ENCODE data around the gene PLXNB1.
A peak's percentile ranks its signal among the peaks of the same experiment; 100 is the strongest.

PLXNB1 gene

DNA sequence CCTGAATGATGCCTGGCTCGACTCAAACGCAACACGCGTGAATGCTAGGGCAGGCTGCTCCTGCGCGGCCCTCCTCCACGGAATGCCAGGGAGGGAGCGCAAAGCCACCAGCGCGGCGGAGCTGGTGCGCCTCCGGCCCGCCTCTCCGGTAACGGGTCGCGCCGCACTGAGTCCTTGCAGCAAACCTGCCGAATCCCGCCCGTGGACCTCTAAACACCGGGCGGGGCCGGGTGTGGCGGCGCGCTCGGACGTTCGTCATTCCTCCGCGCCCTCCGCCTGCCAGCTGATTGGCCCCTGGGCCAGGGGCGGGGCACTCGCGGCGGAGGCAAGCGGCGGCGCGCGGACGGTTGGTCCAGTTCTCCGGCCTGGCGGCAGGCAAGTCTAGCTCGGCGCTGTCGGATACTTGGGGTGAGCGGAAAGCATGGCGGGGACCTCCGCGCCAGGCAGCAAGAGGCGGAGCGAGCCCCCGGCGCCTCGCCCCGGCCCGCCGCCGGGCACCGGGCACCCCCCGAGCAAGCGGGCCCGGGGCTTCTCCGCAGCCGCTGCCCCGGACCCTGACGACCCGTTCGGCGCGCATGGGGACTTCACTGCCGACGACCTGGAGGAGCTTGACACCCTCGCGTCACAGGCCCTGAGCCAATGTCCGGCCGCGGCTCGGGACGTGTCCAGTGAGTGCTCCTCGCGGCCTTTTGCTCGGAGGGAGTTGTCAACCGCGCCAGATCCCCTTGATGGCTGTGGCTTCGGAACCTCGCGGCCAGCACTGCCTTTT, 16.7 kb upstream of the PLXNB1 start, which contains the start of gene ATRIP:
TSS of gene ATRIP (plus strand) at position 313 of the 769 bp plus-strand sequence. CDS start at position 422, 109 bp downstream.
- TF ChIP-seq, protein P1, sequence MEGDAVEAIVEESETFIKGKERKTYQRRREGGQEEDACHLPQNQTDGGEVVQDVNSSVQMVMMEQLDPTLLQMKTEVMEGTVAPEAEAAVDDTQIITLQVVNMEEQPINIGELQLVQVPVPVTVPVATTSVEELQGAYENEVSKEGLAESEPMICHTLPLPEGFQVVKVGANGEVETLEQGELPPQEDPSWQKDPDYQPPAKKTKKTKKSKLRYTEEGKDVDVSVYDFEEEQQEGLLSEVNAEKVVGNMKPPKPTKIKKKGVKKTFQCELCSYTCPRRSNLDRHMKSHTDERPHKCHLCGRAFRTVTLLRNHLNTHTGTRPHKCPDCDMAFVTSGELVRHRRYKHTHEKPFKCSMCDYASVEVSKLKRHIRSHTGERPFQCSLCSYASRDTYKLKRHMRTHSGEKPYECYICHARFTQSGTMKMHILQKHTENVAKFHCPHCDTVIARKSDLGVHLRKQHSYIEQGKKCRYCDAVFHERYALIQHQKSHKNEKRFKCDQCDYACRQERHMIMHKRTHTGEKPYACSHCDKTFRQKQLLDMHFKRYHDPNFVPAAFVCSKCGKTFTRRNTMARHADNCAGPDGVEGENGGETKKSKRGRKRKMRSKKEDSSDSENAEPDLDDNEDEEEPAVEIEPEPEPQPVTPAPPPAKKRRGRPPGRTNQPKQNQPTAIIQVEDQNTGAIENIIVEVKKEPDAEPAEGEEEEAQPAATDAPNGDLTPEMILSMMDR (IDR thresholded peaks at IDR 0.05; ENCODE audit: low read depth, low read length): no peak
- peak within 1 kb of the TSS; percentile 84 to 95 for H3K4me3 ChIP-seq (replicated peaks in 1 of 2; ENCODE audit: low read depth in 2 of 2, low read length in 2 of 2)
- peak; percentile 83 to 84 for DNase-seq (ENCODE audit: low read depth in 2 of 2)

DNA sequence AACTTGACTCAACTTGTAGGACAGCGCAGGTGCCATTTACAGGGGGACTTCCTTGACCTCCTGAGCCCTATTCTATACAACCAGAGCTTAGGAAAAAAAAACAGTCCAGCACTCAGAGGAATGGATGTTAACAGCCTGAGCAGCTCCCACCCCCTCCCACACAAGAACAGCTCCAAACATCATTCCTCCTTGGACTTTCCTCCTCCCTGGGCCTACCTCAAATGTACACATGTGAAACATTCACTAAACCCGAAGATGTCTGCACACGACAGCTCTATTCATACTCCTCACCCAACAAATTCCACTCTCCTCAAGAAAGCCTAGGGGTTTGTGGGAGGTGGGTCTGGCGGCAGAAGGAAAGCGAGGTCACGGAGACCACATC, 16.1 kb upstream of the PLXNB1 start:
- TF ChIP-seq, protein P1 (IDR thresholded peaks at IDR 0.05; ENCODE audit: low read depth, low read length): no peak
- peak overlapping the region; percentile 84 to 95 for H3K4me3 ChIP-seq (replicated peaks in 1 of 2; ENCODE audit: low read depth in 2 of 2, low read length in 2 of 2)
- DNase-seq (ENCODE audit: low read depth in 2 of 2): no peak

DNA sequence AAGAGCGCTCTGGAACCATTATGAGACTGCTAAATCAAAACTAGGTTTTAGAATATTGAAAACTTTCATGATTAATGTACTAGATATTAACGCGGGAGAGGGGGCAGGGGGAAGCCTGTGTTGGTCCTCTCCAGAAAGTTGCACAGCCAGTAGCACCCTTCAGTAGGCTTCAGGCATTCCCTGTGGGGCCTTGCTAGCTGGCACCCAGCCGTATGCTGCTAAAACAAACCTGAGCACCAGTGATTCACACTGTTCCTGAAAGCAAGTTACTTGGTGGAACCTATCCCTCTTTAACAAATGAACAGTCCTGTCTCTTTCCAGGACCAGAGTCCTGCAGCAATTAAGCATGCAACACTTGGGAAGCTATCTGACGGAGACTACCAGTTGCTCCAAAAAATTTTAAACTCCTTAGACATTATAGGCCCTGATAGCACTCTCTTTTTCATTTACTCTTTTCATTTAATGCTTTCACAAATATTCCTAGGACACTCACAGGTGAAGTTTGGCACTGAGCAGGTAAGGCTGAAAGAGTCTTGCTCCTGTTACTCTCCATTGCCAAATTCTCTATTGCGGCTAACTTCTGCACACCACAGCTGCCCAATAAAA, 15.5 kb upstream of the PLXNB1 start:
- peak overlapping the region in 1 of 2 donors; percentile 95 for H3K4me3 ChIP-seq (replicated peaks in 1 of 2; ENCODE audit: low read depth in 2 of 2, low read length in 2 of 2)
- TF ChIP-seq, protein P1 (IDR thresholded peaks at IDR 0.05; ENCODE audit: low read depth, low read length): no peak
- no peak for DNase-seq (ENCODE audit: low read depth in 2 of 2)

DNA sequence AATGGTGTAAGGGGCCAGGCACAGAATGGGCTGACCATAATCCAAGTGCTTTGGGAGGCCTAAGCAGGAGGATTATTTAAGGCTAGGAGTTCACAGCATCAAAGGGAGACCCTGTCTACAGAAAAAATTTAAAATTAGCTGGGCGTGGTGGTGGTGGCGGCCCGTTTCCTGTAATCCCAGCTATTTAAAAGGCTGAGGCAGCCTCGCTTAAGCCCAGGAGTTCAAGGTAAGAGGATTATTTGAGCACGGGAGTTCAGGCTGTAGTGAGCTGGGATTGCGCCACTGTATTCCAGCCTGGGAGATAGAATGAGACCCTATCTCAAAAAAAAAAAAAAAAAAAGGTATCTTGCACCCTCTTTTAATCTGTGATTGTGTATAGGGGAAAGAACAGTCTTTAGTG, 12.1 kb upstream of the PLXNB1 start:
- no peak for DNase-seq (ENCODE audit: low read depth in 2 of 2)
- TF ChIP-seq, protein P1 (IDR thresholded peaks at IDR 0.05; ENCODE audit: low read depth, low read length): no peak
- no peak overlapping the region for H3K4me3 ChIP-seq (replicated peaks in 1 of 2; ENCODE audit: low read depth in 2 of 2, low read length in 2 of 2)

DNA sequence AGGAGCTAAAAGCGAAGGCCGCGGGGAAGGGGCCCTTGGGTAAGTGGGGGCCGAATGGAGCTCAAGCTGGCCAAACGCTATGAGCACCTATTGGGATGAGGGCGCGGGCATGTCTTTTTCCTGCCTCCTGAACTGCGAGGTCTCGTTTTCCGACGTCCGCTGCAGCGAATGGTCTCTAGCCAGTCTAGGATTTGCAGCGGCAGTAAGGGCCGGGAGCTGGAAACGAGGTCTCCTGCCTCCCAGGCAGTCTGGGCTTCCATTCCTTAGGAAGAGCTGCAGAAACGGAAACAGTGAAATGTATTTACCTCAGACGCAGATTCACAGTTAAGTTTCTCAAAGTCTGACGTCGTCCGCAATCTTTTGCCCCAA, 10.7 kb upstream of the PLXNB1 start:
- DNase-seq (ENCODE audit: low read depth in 2 of 2): peak; percentile 36 to 39
- peak overlapping the region; percentile 89 to 96 for H3K4me3 ChIP-seq (replicated peaks in 1 of 2; ENCODE audit: low read depth in 2 of 2, low read length in 2 of 2)
- TF ChIP-seq, protein P1 (IDR thresholded peaks at IDR 0.05; ENCODE audit: low read depth, low read length): no peak

DNA sequence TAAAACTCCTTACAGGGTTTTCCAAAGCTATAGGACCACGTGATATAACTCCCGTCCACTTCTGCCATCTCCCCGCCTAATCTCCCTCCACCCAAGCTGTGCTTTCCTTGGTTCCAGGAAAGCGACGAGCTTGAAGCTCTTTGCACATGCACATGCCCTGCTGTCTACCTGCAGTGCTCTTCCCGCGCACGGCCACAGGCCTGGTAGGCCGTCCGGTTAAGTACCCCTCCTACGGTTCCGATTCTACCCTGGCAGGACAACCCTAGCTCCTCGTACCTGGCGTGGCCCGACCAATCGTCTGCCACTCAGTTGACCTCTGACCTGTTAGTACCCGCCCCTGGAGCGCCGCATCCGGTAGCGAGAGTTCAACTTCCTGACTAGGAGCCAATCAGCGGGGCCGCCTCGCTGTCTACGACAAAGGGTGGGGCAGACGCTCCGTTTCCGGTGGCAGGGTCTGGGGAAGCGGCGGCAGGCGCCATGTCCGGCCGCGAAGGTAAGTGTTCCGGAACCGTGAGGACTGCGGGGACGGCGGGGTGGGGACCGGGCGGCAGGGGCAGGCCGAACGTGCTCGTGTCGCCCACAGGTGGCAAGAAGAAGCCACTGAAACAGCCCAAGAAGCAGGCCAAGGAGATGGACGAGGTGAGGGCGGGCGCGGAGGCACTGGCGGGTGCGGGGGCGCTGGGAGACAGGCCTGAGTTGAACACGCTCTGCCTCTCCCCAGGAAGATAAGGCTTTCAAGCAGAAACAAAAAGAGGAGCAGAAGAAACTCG, 10.1 kb upstream of the PLXNB1 start, which contains the start of the genes CCDC51 and TMA7:
TSS of gene CCDC51 (minus strand) at position 300 of the 770 bp plus-strand sequence. CDS start 4,991 bp downstream, outside the sequence.
TSS of gene TMA7 (plus strand) at position 438 of the 770 bp plus-strand sequence. CDS start at position 478, 40 bp downstream.
- TF ChIP-seq, protein P1 (IDR thresholded peaks at IDR 0.05; ENCODE audit: low read depth, low read length): no peak
- peak; percentile 96 for DNase-seq (ENCODE audit: low read depth in 2 of 2)
- peak within 1 kb of the TSS; percentile 89 to 96 for H3K4me3 ChIP-seq (replicated peaks in 1 of 2; ENCODE audit: low read depth in 2 of 2, low read length in 2 of 2)
